NCI-H446 treated with DMSO at 0.1 percent for 48 hours (cell line): ENCODE measurements around the gene ADAM12.

ENCODE experiments used
- DNase-seq: peaks from one replicate; lab custom pipeline; 2025; lab: John Stamatoyannopoulos, UW

ADAM12 gene

DNA sequence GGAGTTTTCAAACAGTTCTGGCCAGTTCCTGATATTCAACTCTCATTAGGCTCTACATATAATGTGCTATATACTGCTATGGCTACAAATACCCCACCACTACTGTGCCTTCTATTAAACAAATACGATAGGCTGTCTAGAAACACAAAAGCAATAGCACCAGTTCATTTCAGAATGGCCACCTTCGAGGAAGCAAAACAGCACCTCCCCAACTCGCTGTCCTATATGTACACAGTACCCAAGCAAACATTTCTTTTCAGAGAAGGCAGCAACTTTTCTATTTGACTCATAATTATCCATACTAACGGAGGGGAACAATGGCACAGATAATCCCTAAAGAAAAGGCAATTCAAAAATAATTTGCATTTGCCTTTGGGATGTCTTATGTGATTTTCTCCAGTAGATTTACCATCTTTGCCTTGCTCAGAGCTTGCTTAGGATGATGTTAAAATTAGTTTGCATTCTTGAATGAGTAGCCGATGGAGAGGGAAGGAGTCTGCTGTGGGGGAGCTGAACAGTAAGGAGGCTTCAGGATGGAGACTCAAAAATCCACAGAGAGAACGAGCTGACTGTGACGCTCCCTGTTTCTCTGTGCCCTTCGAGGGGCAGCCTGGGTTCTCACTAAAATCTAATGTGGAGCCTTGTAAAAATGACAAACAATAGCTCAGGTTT, 273.3 kb downstream of the ADAM12 start:
- DNase-seq = no peak

DNA sequence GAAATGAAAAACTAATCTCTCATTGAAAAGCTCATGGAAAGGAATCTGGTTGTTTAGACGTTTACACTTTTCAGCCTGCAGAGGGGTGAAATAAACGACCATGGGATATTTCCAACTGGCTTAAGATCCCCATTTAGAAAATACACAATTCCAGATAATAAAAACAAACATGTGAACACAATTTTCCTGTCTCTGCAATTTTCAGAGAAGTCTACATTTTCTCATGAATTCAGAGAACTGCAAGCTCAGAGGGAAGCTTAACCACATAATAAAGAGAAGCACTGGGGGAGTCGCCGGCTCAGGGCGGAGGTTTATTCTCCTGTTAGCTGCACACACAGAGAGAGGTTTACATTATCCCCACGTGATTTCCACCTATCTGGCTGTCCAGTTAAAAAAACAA, 276.8 kb downstream of the ADAM12 start:
- DNase-seq = no peak

DNA sequence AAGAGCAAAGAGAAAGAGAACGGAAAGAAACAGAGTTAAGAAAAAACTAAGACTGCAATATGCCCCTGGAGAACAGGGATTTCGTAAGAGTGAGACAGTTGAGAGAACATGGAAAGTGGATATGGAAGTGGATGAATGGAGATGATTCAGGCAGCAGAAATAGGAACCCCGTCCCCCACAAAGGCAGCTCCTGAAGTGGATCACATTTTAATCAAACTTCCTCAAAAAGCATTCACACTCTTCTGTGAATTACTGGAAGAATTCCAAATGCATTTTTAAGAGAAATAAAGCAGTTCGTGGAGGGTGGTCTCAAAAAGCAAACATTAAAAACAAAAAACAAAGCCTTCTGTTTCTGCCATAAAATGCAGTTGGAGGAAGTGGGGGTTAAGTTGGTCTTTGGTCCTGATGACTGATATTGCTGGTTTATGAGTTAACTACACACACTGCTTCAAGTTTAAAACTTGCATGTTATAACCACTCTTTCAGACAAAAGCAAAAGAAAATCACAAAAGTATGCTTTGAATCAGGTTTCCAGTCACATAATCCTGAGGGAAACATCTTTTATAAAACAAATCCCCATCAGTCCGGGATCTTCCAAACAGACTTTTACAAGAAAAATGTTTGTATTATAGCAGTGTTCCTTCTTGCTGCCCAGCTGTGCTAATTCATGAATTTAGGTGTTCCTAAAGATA, 277.6 kb downstream of the ADAM12 start:
- no peak for DNase-seq

DNA sequence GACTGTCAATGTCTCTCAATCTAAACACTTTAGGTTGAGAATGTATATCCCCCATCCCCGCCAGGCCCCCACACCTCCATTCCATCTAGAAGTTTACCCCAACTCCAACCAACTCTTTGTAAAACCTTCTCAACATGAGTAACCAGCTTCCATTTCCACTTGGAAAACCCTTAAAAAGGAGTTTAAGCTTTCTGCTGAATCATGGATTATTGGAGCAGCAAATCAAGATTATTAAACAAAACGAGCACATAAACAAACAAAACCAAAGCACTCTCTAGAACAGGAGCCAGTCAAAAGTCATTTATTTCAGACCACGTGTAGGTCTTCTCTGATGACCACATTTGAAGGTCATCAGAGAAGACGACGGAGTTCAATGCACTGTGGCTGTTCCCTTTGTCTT, 278.4 kb downstream of the ADAM12 start:
- no peak for DNase-seq

GRCh38 chr10:126108693-126109092, 279.6 kb downstream of the ADAM12 start:
- no peak for DNase-seq

DNA sequence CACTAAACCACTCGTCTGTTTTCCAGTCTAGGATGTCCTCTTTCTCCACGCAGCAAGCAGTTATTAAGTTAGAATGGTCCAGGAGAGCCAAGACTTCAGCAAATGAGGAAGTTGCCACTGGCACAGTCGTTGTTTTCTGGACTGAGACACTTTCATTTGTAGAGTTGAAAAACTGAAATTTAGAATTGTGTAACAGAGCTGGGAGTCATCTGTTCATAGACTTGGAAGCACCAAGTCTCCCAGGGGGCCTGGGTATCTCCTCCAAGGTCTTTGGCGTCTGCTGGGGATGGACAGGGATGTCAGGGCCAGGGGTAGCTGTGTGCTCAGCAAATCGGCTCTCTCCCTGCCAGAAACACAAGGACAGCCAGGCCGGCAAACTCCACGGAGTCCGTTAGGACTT, 283.5 kb downstream of the ADAM12 start:
- no peak for DNase-seq

- DNase-seq = no peak
Observed at GRCh38 chr10:126102636-126103035, 285.6 kb downstream of the ADAM12 start.

DNA sequence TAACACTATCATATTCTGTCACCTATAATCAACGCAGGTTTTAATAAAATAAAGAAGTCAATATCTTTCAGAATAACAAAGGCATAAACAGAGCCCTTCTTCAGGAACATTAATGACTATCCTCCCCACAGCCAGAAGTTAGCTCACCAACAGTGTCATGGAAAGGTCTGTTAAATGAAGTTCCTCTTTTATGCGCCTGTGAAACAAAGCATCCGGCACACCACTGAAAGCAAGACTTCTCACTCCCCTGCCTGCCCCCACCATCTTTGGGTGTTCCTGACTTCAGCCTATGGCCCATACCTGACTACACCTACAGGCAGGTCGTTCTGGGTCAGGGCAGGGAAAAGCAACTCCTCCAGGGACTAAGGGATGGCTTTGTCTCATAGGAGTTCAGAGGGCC, 286.5 kb downstream of the ADAM12 start:
- DNase-seq = no peak

GRCh38 chr10:126101325-126101724, 287.0 kb downstream of the ADAM12 start:
- no peak for DNase-seq

DNA sequence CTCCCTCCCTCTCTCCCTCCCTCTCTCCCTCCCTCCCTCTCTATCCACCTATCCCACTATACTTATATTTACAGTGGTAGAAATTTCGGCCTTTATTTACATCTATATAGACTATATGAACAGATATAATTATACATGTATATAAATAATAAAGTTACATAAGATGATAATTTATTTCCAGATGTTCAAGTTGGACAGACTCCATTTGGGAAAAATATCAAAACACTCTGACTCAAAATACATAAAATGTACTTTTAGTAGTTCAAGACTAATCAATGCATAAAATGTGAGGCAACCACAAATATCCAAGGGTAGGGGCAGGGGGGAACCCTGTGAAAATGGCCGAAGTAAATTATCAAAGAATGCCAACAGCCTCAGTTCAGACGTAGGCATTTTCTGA, 288.9 kb downstream of the ADAM12 start:
- DNase-seq = no peak

GRCh38 chr10:126098226-126098581, 290.1 kb downstream of the ADAM12 start:
- DNase-seq = no peak

DNA sequence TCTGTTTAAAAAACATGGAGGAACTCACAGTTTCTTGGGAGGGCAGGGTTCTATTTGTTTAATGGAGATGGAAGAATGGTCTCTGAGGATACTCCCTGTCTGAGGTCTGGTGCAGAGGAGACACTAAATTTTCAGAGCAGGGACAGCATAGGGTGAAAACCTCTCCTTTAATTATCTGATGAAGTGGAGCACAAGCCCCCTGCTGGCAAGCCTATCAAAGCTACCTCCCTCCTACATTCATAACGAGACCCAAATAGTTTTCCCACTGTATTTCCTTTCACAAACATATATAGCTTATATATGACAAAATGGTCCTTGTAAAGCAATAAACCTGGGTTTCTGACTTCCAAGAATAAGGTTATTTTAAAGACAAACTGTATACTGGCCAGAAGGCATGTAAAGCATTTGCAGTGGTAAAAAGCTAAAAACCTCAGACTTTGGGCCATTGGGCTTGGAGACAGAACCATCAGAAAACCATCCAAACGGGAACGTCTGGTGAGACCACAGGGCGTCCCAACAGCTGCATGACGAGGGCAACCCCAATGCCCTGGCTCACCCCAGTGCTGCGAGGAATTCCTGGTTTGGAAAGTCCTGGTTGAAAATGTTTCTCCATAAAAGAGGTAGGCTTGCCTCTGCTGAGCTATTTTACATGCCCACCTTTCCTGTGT, 290.6 kb downstream of the ADAM12 start:
- no peak for DNase-seq

DNA sequence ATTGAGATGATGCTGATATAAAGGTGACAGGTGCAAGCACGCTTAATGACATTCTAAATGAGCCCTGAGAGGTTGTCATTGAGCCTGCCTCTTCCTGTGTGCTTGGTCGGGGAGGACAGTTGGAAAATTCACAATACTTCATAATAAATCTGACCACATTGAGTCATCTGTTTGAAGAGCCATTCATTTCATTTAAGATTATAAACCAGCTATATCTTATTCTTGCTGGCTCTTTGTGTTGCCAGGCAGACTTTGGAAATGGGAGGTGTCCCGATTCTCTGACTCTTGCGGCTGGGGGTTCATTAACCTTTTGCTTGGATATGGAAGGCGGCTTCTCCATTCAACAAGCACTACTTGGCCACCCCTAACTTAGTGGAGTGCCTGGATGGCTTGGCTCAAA, 293.7 kb downstream of the ADAM12 start:
- DNase-seq = no peak

- no peak for DNase-seq
Observed at GRCh38 chr10:126092366-126093215, 295.7 kb downstream of the ADAM12 start.

- no peak for DNase-seq
Observed at GRCh38 chr10:126090911-126091728, 297.2 kb downstream of the ADAM12 start.

GRCh38 chr10:126090443-126090842, 297.8 kb downstream of the ADAM12 start:
- no peak for DNase-seq

- DNase-seq = no peak
Observed at GRCh38 chr10:126087796-126088505, 300.3 kb downstream of the ADAM12 start.

- DNase-seq = no peak
Observed at GRCh38 chr10:126087153-126087680, 301.1 kb downstream of the ADAM12 start.

DNA sequence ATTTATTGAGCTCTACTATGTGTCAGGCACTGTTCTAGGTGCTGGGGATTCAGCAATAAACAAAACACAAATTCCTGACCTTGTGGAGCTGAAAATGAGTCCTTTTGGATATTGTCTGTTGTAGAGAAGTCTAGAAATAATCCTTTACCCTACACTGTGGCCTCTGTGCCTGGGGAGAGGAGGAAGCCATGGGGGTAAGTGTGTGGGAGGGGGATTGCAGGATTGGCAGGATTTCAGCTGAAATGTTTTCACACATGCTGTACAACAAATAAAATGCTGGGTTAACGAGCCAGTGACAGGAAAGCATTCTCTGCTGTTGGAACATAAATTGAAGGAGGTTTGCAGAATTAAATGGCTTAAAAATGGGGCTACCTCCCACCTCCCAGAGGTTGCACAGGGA, 302.5 kb downstream of the ADAM12 start:
- no peak for DNase-seq

- no peak for DNase-seq
Observed at GRCh38 chr10:126084369-126084768, 303.9 kb downstream of the ADAM12 start.

DNA sequence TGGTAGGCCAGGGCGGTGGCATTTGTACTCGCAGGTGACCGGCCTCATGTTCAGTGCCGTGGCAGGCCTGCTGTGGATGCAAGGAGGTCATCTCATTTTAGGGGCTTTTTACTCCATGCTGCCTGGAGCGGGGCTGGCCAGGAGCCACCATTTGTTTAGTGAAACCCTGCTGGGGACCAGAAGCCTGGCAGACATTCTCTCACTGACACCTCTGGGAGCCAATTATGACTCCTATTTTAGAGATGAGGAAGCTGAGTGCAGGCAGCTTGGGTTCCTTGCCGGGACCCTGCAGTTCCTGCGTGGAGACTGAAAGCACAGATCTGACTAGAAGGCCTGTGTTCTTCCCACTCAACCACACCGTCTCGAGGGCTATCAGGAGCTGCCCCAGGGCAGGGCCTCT, 305.3 kb downstream of the ADAM12 start:
- no peak for DNase-seq
